Measurements from ENCODE around the gene HEMGN. TPM values are rescaled to one million over a fixed set of nuclear protein-coding genes. Genes with fewer than 3 reads are reported as not detected.

Gene HEMGN
- total and polyA plus RNA-seq, 2 of the 13 experiments (the other 11 are each of a cell fraction or from before 2014, with no cell fraction given) = not detected

- TF ChIP-seq HMGXB3 (CRISPR knock-in tag; IDR thresholded peaks at IDR 0.05; ENCODE audit: borderline replicate concordance) (no peak), CREM (IDR thresholded peaks at IDR 0.05) (no peak), CREM (CRISPR knock-in tag; IDR thresholded peaks at IDR 0.05) (no peak), POLR2A (IDR thresholded peaks at IDR 0.05; ENCODE audit: insufficient read depth in 1 of 2, low read depth in 2 of 2, low read length in 2 of 2) (peak in 1 of 2 experiments; percentile 19; a peak in 1 of 4 replicates), ZNF710 (CRISPR knock-in tag; IDR thresholded peaks at IDR 0.05; ENCODE audit: borderline replicate concordance) (no peak), TIGD3 (CRISPR knock-in tag; IDR thresholded peaks at IDR 0.05; ENCODE audit: borderline replicate concordance) (no peak), ZNF260 (CRISPR knock-in tag; IDR thresholded peaks at IDR 0.05; ENCODE audit: borderline replicate concordance, low read depth) (no peak), GATAD1 (CRISPR knock-in tag; IDR thresholded peaks at IDR 0.05) (0 out of 2 replicates have a peak, but pooled peaks have one; percentile 1), ZSCAN22 (CRISPR knock-in tag; IDR thresholded peaks at IDR 0.05) (no peak), EZH2 (conservative IDR thresholded peaks at IDR 0.05; ENCODE audit: low read depth, low read length) (no peak), ZNF639 (CRISPR knock-in tag; conservative IDR thresholded peaks at IDR 0.05) (no peak; the same call in 1 of the 2 replicates), POLR2G (IDR thresholded peaks at IDR 0.05; ENCODE audit: low read depth, low read length) (0 out of 2 replicates have a peak, but pooled peaks have one; percentile 9), MAFG (CRISPR knock-in tag; IDR thresholded peaks at IDR 0.05) (no peak), PHF20 (CRISPR knock-in tag; IDR thresholded peaks at IDR 0.05) (0 out of 2 replicates have a peak, but pooled peaks have one; percentile 12), ISL2 (CRISPR knock-in tag; IDR thresholded peaks at IDR 0.05) (0 out of 2 replicates have a peak, but pooled peaks have one; percentile 23), ZMYM4 (CRISPR knock-in tag; IDR thresholded peaks at IDR 0.05) (0 out of 2 replicates have a peak, but pooled peaks have one; percentile 4), ZSCAN25 (CRISPR knock-in tag; IDR thresholded peaks at IDR 0.05) (no peak), NFIB (CRISPR knock-in tag; IDR thresholded peaks at IDR 0.05; ENCODE audit: borderline replicate concordance) (no peak), PHF21A (CRISPR knock-in tag; IDR thresholded peaks at IDR 0.05) (no peak), KDM4B (CRISPR knock-in tag; IDR thresholded peaks at IDR 0.05) (no peak), MLX (CRISPR knock-in tag; IDR thresholded peaks at IDR 0.05) (no peak)
Measured at GRCh38 chr9:97983589-97984187, 45.7 kb upstream of the HEMGN start (continued).
